HepG2 (cell line): Measurements from ENCODE around the gene TECPR1. TPM values are rescaled to one million over a fixed set of nuclear protein-coding genes. Genes with fewer than 3 reads are reported as not detected.

Experiments
- ATAC-seq: fragments of 200-7000 bp; cut with Tn5 transposase; 3 replicates; pipeline ENCODE4 v1.9.1; 2020; ENCODE audit warnings: mild to moderate bottlenecking, moderate library complexity
- BruUV-seq: library from RNA; stranded (reverse); fragments of 400-500 nt; replicated peaks from 2 replicates; lab custom pipeline; 2021; lab: Mats Ljungman, UMichigan
- CTCF ChIA-PET: fragments of 300-600 bp; formaldehyde crosslinking; extraction: SDS; loops from one replicate; lab custom pipeline; 2021; ENCODE audit warnings: low total read pairs, inconsistent platforms, low intra/inter-chr PET ratio; lab: Yijun Ruan, JAX
- POLR2A ChIA-PET: fragments of 350-600 bp; sonication (Branson Sonifier 250); formaldehyde crosslinking; loops from one replicate; lab custom pipeline; 2020; ENCODE audit warnings: antibody characterized with exemption, inconsistent platforms; lab: Yijun Ruan, JAX
- DNase-seq: peaks from one replicate; pipeline ENCODE4 v3.0.0-alpha.2; 2015; ENCODE audit warnings: low spot score
- FAIRE-seq: peaks from 3 replicates; lab custom pipeline; 2011; peaks lifted over from hg19 to GRCh38; lab: Jason Lieb, UNC
- H2AFZ ChIP-seq: one replicate; pipeline ENCODE4 v1.6.1; 2011; ENCODE audit warnings: low read length, inconsistent platforms
- H3K27ac ChIP-seq: fragments of 300-600 bp; 3 replicates; pipeline ENCODE4 v1.8.0; 2011; ENCODE audit warnings: mixed run types, mild to moderate bottlenecking, mixed read lengths, low read length, inconsistent platforms; ENCODE audit not compliant: insufficient read depth; ENCODE audit errors: extremely low read length
- H3K27me3 ChIP-seq, 2 experiments: fragments of 200-600 bp in 1 of 2; 2 replicates in 1 of 2; 3 replicates in 1 of 2; pipeline versions ENCODE4 v1.6.0 to v1.8.0; 2011; ENCODE audit warnings: low read length in 2 of 2, mild to moderate bottlenecking in 2 of 2, moderate library complexity in 2 of 2, inconsistent platforms in 1 of 2; ENCODE audit not compliant: insufficient read depth in 2 of 2, control insufficient read depth in 1 of 2
- H3K36me3 ChIP-seq, 2 experiments: fragments of 200-600 bp in 1 of 2; replicated peaks in 1 of 2; 2 replicates in 1 of 2; 3 replicates in 1 of 2; pipeline versions ENCODE4 v1.5.1 to v1.8.0; 2011; ENCODE audit warnings: low read length in 2 of 2, inconsistent platforms in 1 of 2; ENCODE audit not compliant: insufficient read depth in 2 of 2, control insufficient read depth in 1 of 2
- H3K4me1 ChIP-seq: 2 replicates; pipeline ENCODE4 v1.5.1; 2012; ENCODE audit warnings: low read length, inconsistent platforms; ENCODE audit not compliant: insufficient read depth
- H3K4me2 ChIP-seq: 2 replicates; pipeline ENCODE4 v1.6.0; 2011; ENCODE audit warnings: low read depth, low read length, inconsistent platforms
- H3K4me3 ChIP-seq, 3 experiments: fragments of 200-600 bp in 1 of 3; sonication (generic), shearing (Covaris generic) in 1 of 3; replicated peaks in 1 of 3; 2 replicates each; pipeline ENCODE4 v1.5.1; 2011 to 2016; ENCODE audit warnings: low read length in 3 of 3, inconsistent platforms in 2 of 3, low read depth in 2 of 3, mild to moderate bottlenecking in 2 of 3, control low read depth in 1 of 3, mixed read lengths in 1 of 3; ENCODE audit not compliant: insufficient read depth in 1 of 3
- H3K79me2 ChIP-seq: one replicate; pipeline ENCODE4 v1.6.1; 2011; ENCODE audit warnings: low read length, inconsistent platforms; ENCODE audit not compliant: insufficient read depth
- H3K9ac ChIP-seq: 2 replicates; pipeline ENCODE4 v1.6.0; 2011; ENCODE audit warnings: mild to moderate bottlenecking, low read depth, low read length, inconsistent platforms; ENCODE audit not compliant: insufficient read depth
- H3K9me3 ChIP-seq: 2 replicates; pipeline ENCODE4 v1.5.1; 2012; ENCODE audit warnings: mild to moderate bottlenecking, low read length
- H4K20me1 ChIP-seq: 2 replicates; pipeline ENCODE4 v1.6.0; 2011; ENCODE audit warnings: inconsistent platforms, mild to moderate bottlenecking, low read length, moderate library complexity; ENCODE audit not compliant: insufficient read depth
- NFIB ChIP-seq: sonication (generic); formaldehyde crosslinking; IDR thresholded peaks from 2 replicates; pipeline ENCODE4 v1.9.0; 2021; ENCODE audit warnings: missing genetic modification reagents, mild to moderate bottlenecking, borderline replicate concordance
- SMYD3 ChIP-seq: sonication (generic); formaldehyde crosslinking; IDR thresholded peaks from 2 replicates; pipeline ENCODE4 v1.8.1; 2023; ENCODE audit warnings: mild to moderate bottlenecking, missing genetic modification reagents
- SRSF1 ChIP-seq: fragments of 200-400 bp; formaldehyde crosslinking; optimal IDR thresholded peaks from 2 replicates; pipeline ENCODE3; 2017; ENCODE audit warnings: mild to moderate bottlenecking, low read depth, low read length, moderate library complexity
- STAT5B ChIP-seq: sonication (generic); formaldehyde crosslinking; IDR thresholded peaks from 2 replicates; pipeline ENCODE4 v1.4.0; 2020; ENCODE audit warnings: missing genetic modification reagents
- ZBTB38 ChIP-seq: sonication (generic); formaldehyde crosslinking; IDR thresholded peaks from 2 replicates; pipeline ENCODE4 v1.5.1; 2020; ENCODE audit warnings: mild to moderate bottlenecking, missing genetic modification reagents
- ZFP37 ChIP-seq: sonication (generic); formaldehyde crosslinking; IDR thresholded peaks from 2 replicates; pipeline ENCODE4 v1.4.0; 2020; ENCODE audit warnings: missing genetic modification reagents, borderline replicate concordance
- ZNF260 ChIP-seq: sonication (generic); formaldehyde crosslinking; IDR thresholded peaks from 2 replicates; pipeline ENCODE4 v1.4.0; 2020; ENCODE audit warnings: missing genetic modification reagents, low read depth, mild to moderate bottlenecking, borderline replicate concordance
- ZNF281 ChIP-seq: sonication (generic); formaldehyde crosslinking; IDR thresholded peaks from 2 replicates; pipeline ENCODE4 v1.4.0; 2020; ENCODE audit warnings: missing genetic modification reagents, borderline replicate concordance
- ZNF44 ChIP-seq: sonication (generic); formaldehyde crosslinking; IDR thresholded peaks from 2 replicates; pipeline ENCODE4 v1.5.1; 2020; ENCODE audit warnings: mild to moderate bottlenecking, missing genetic modification reagents
- ZNF569 ChIP-seq: sonication (generic); formaldehyde crosslinking; IDR thresholded peaks from 2 replicates; pipeline ENCODE4 v1.5.0; 2020; ENCODE audit warnings: mild to moderate bottlenecking, missing genetic modification reagents, moderate library complexity, borderline replicate concordance
- ZNF740 ChIP-seq: sonication (generic); formaldehyde crosslinking; IDR thresholded peaks from 2 replicates; pipeline ENCODE4 v1.4.0; 2020; ENCODE audit warnings: missing genetic modification reagents
- WGBS: methylation state at CpG from one replicate; pipeline ENCODE4 v1.1.6; 2017; ENCODE audit warnings: low lambda C conversion rate; 5-methylcytosine and 5-hydroxymethylcytosine counted together
- in situ Hi-C: cut with HindIII; loops from 2 replicates; pipeline ENCODE4 v1.10.0; 2017; ENCODE audit warnings: low pct_unique_long_range_greater_than_20kb; ENCODE audit not compliant: extremely low pct_ligation_motif_present
- intact Hi-C: fragments of 100-400 bp; cut with micrococcal nuclease; formaldehyde crosslinking; loops from one replicate; pipeline ENCODE4 v1.10.0; 2022; ENCODE audit not compliant: unreplicated experiment
- polyA plus RNA-seq, 8 experiments: library from polyadenylated mRNA; depleted of rRNA in 3 of 8; stranded (reverse) in 7 of 8; unstranded in 1 of 8; fragments of >200 nt; fragmentation: Illumina TruSeq in 4 of 8; extraction: Trizol in 4 of 8; gene quantifications; 2 replicates each; pipeline versions ENCODE4 v1.2.1 to v1.2.3, GENCODE V29; 2011 to 2016; ENCODE audit warnings: low read depth in 4 of 8, missing spikeins in 1 of 8, mixed read lengths in 1 of 8; ENCODE audit not compliant: insufficient read depth in 1 of 8
- total RNA-seq, 5 experiments: library from RNA; depleted of rRNA; stranded (reverse); fragments of >200 nt; fragmentation: Illumina TruSeq; extraction: Trizol; gene quantifications; 2 replicates each; pipeline ENCODE4 v1.2.3, GENCODE V29; 2016; ENCODE audit warnings: low read depth in 1 of 5
- TF ChIP-seq, protein P1 (sequence below): sonication (generic); formaldehyde crosslinking; IDR thresholded peaks from 2 replicates; pipeline ENCODE4 v1.4.0; 2020; ENCODE audit warnings: missing genetic modification reagents

TECPR1 gene
- total and polyA plus RNA-seq, 2 of the 13 experiments (the other 11 are each of a cell fraction or from before 2014, with no cell fraction given), result 2.3 to 6.3 TPM

DNA sequence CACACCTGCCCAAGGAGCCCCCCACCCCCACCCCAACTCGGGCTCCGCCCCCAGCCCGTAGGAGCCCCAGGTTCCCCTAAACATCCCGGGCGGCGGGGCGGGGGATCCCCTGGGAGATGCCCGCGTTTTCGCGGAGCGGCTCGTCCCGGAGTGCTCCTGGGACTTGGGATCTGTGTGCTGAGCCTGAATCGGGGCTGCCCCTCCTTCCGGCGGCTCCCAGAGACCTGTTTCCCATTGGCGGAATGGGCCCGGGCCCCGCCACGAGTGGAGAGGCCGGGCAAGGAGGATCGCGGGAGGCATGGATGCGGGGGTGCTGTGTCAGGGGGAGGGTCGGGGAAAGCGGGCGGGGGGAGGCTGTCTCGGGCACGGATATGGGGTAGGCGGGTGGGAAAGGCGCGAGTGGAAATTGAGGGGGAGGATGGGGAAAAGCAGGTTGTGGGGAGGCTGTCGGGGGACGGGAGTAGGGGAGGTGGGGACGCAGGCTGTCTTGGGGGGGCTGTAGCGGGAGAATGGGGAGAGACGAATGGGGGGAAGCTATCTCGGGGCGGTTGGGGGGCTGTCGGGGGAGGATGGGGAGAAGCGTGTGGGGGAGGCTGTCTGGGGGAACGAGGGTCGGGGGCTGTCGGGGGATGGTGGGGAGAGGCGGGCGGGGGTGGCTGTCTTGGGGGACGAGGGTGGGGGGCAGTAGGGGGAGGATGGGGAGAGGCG lies 41.4 kb downstream of the TECPR1 start (continued):
- TF ChIP-seq NFIB (CRISPR knock-in tag), result no peak
- no peak for TF ChIP-seq ZNF44 (CRISPR knock-in tag)
- TF ChIP-seq ZBTB38 (CRISPR knock-in tag), result no peak
- TF ChIP-seq ZNF569 (CRISPR knock-in tag), result no peak

DNA sequence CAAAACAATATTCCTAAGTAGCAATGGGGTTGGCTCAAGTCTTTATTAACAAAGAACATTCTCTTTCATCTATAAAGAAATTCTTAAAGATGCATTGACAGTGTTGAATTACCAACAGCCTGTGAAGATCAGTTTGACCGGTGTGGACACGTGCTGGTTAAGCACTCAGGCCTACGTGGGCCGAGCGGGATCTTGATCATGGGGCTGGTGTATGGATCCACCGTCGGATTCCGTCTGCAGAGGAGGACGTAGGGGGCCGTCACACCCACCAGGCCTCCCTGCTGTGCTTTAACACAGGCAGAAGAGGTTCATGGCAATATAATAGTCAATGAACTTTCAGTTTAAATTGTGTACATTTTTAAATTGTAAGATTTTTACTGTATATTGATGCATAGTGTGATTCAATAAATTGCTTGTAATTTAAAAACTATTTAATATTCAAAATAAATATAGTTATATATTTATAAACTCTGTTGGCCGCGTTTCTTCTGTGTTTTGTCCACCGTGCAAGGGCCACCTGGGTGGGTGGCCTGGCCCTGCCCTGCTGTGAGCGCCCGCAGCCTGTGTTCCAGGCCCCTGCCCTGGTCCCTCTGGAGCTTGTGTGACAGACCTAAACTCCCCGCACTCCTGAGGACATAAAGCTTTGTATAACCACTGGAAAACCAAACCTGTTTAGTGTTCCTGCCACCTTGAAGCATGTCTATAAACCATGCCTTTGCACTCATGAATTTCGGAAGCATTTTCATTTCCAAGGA lies 42.7 kb downstream of the TECPR1 start:
- H3K9me3 ChIP-seq, result no peaks in the 10 kb centered on the region
- H3K36me3 ChIP-seq, result peaks cover 10 to 27% of the 10 kb centered on the region in 2 experiments; a peak in 4 of 5 replicates
- H3K79me2 ChIP-seq, result no peaks in the 10 kb centered on the region
- DNase-seq (no peak), ATAC-seq (no peak), FAIRE-seq (no peak)
- ChIA-PET POLR2A (no interaction called here), CTCF (no interaction called here)
- H3K9ac ChIP-seq, result no peak overlapping the region
- intact Hi-C loops, result no loop called here
- H3K27ac ChIP-seq, result no peak overlapping the region
- H3K4me2 ChIP-seq, result no peak overlapping the region
- H3K27me3 ChIP-seq, result no peaks in the 10 kb centered on the region
- WGBS, result 94% methylated on average over 17 of the region's 17 CpGs
- H2AFZ ChIP-seq, result no peak overlapping the region
- no peak overlapping the region for H3K4me3 ChIP-seq
- BruUV-seq, result no TSS peak
- H4K20me1 ChIP-seq, result no peaks in the 10 kb centered on the region
- in situ Hi-C loops, result no loop called here
- peaks cover 23% of the 10 kb centered on the region for H3K4me1 ChIP-seq
- TF ChIP-seq ZFP37 (CRISPR knock-in tag), result no peak
- no peak for TF ChIP-seq SMYD3
- no peak for TF ChIP-seq ZNF281 (CRISPR knock-in tag)
- TF ChIP-seq, protein P1, sequence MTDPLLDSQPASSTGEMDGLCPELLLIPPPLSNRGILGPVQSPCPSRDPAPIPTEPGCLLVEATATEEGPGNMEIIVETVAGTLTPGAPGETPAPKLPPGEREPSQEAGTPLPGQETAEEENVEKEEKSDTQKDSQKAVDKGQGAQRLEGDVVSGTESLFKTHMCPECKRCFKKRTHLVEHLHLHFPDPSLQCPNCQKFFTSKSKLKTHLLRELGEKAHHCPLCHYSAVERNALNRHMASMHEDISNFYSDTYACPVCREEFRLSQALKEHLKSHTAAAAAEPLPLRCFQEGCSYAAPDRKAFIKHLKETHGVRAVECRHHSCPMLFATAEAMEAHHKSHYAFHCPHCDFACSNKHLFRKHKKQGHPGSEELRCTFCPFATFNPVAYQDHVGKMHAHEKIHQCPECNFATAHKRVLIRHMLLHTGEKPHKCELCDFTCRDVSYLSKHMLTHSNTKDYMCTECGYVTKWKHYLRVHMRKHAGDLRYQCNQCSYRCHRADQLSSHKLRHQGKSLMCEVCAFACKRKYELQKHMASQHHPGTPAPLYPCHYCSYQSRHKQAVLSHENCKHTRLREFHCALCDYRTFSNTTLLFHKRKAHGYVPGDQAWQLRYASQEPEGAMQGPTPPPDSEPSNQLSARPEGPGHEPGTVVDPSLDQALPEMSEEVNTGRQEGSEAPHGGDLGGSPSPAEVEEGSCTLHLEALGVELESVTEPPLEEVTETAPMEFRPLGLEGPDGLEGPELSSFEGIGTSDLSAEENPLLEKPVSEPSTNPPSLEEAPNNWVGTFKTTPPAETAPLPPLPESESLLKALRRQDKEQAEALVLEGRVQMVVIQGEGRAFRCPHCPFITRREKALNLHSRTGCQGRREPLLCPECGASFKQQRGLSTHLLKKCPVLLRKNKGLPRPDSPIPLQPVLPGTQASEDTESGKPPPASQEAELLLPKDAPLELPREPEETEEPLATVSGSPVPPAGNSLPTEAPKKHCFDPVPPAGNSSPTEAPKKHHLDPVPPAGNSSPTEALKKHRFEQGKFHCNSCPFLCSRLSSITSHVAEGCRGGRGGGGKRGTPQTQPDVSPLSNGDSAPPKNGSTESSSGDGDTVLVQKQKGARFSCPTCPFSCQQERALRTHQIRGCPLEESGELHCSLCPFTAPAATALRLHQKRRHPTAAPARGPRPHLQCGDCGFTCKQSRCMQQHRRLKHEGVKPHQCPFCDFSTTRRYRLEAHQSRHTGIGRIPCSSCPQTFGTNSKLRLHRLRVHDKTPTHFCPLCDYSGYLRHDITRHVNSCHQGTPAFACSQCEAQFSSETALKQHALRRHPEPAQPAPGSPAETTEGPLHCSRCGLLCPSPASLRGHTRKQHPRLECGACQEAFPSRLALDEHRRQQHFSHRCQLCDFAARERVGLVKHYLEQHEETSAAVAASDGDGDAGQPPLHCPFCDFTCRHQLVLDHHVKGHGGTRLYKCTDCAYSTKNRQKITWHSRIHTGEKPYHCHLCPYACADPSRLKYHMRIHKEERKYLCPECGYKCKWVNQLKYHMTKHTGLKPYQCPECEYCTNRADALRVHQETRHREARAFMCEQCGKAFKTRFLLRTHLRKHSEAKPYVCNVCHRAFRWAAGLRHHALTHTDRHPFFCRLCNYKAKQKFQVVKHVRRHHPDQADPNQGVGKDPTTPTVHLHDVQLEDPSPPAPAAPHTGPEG, result no peak
- TF ChIP-seq ZNF740, result no peak
- no peak for TF ChIP-seq STAT5B (CRISPR knock-in tag)
- no peak for TF ChIP-seq SRSF1
- TF ChIP-seq ZNF260 (CRISPR knock-in tag), result no peak
